Esophagus (tissue), 2 donors: Measurements from ENCODE around the gene AHRR. TPM values are rescaled to one million over a fixed set of nuclear protein-coding genes. Genes with fewer than 3 reads are reported as not detected.

Experiments
- H3K27ac ChIP-seq, 2 donors: one replicate each; pipeline ENCODE4 v1.5.1; 2013; ENCODE audit warnings: low read depth in 2 of 2, mild to moderate bottlenecking in 2 of 2, inconsistent platforms in 1 of 2, low read length in 1 of 2, moderate library complexity in 1 of 2
- H3K27me3 ChIP-seq, 2 donors: one replicate each; pipeline ENCODE4 v1.6.1; 2013; ENCODE audit warnings: low read length in 2 of 2, control low read depth in 1 of 2, mild to moderate bottlenecking in 1 of 2; ENCODE audit not compliant: insufficient read depth in 2 of 2, control insufficient read depth in 1 of 2
- H3K36me3 ChIP-seq, 2 donors: one replicate each; pipeline ENCODE4 v1.6.1; 2013; ENCODE audit warnings: low read length in 1 of 2; ENCODE audit not compliant: control insufficient read depth in 2 of 2, insufficient read depth in 2 of 2
- H3K4me1 ChIP-seq, 2 donors: one replicate each; pipeline ENCODE4 v1.6.1; 2013; ENCODE audit warnings: low read length in 1 of 2; ENCODE audit not compliant: control insufficient read depth in 2 of 2, insufficient read depth in 2 of 2
- H3K4me3 ChIP-seq, 2 donors: one replicate each; pipeline ENCODE4 v1.5.1; 2013; ENCODE audit warnings: low read length in 2 of 2, mild to moderate bottlenecking in 2 of 2, low read depth in 1 of 2, moderate library complexity in 1 of 2
- H3K9me3 ChIP-seq, 2 donors: one replicate each; pipeline ENCODE4 v1.6.1; 2013; ENCODE audit warnings: mild to moderate bottlenecking in 2 of 2, low read depth in 1 of 2, low read length in 1 of 2, moderate library complexity in 1 of 2; ENCODE audit not compliant: control insufficient read depth in 2 of 2, insufficient read depth in 1 of 2
- WGBS, 2 donors: extraction: QIAGEN DNeasy Blood & Tissue Kit; methylation state at CpG; one replicate each; pipeline ENCODE4 v1.1.7; 2013; 5-methylcytosine and 5-hydroxymethylcytosine counted together
- polyA plus RNA-seq, 2 donors: library from polyadenylated mRNA; stranded (reverse); fragments of 200-250 nt; gene quantifications; one replicate each; pipeline ENCODE4 v1.2.3, GENCODE V29; 2013
- donor health status: healthy with polysubstance abuse.
- donor health status: Bipolar disorder and iron deficiency.

Gene AHRR
- polyA plus RNA-seq, 2 donors, result 1.2 to 1.7 TPM

DNA sequence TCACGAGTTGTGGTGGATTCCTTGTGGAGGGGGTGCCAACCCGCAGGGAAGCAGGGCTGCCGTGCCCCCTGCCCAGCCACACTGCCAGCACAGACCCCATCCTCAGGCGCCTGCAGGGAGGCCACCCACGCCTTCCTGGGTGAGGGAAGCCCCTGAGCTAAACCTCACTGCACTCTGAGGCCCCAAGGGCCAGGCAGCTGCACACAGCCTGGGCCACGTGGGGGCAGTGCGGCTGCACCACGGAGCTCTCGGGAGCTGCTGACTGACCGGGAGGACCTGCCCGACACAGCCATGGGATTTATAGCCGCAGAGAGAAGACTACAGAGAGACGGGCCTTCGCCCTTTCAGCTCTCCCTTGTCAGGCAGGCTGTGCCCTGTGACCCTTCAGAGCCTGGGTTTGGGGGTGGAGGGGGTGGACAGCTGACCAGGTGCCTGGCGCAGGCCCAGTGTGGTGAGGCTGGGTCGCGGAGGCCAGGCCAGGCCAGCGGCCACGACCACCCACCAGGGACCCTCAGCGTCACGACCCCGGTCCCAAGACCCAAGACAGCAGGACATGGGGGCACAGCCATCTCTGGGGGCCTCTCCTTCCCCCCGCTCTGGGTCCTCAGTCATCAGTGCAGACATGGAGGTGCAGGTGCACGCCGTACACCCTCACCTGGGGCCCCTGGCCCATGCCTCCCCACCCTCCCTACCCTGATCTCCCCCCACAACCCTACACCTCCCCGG lies 4.3 kb upstream of the AHRR start:
- Histone ChIP-seq H3K9me3 (no peaks in the 10 kb centered on the region), H3K4me1 (peaks cover 5 to 8% of the 10 kb centered on the region in 2 donors), H3K27ac (no peak overlapping the region), H3K27me3 (peaks cover 0 to 5% of the 10 kb centered on the region in 2 donors), H3K36me3 (peaks cover 4 to 36% of the 10 kb centered on the region in 2 donors), H3K4me3 (no peak overlapping the region)
- 57 to 60% methylated on average over 18 to 26 of the region's 26 CpGs for WGBS, 2 donors

DNA sequence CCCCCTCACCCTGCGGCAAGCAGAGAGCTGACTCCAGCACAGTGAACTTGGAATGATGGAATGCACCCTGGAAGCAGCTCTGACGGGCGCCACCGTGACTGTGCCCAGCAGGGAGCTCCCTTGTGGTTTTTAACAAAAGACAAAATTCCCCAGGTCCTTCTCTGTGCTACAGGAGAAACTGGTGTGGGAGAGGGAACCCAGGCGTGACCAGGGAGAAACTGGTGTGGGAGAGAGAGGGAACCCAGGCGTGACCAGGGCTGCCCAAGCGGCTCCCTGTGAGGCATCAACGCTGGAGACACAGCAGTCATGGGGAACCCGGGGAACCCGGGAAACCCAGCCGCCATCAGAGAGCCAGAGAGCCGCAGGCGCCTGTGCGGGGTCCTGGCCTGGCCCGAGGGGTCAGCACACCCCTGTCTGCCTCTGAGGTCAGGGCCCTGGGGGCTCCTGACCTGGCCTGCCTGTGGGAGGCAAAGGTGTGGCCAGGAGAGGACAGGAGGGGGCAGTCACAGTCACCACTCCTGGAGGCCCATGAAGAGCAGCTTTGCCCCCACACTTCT lies 3.1 kb upstream of the AHRR start:
- no peak overlapping the region for H3K27ac ChIP-seq
- no peak overlapping the region for H3K4me3 ChIP-seq
- 25 to 26% methylated on average over 15 of the region's 15 CpGs for WGBS, 2 donors
- H3K9me3 ChIP-seq, result no peaks in the 10 kb centered on the region
- peaks cover 4 to 33% of the 10 kb centered on the region in 2 donors for H3K36me3 ChIP-seq
- peaks cover 0 to 5% of the 10 kb centered on the region in 2 donors for H3K27me3 ChIP-seq
- peaks cover 7 to 8% of the 10 kb centered on the region in 2 donors for H3K4me1 ChIP-seq

DNA sequence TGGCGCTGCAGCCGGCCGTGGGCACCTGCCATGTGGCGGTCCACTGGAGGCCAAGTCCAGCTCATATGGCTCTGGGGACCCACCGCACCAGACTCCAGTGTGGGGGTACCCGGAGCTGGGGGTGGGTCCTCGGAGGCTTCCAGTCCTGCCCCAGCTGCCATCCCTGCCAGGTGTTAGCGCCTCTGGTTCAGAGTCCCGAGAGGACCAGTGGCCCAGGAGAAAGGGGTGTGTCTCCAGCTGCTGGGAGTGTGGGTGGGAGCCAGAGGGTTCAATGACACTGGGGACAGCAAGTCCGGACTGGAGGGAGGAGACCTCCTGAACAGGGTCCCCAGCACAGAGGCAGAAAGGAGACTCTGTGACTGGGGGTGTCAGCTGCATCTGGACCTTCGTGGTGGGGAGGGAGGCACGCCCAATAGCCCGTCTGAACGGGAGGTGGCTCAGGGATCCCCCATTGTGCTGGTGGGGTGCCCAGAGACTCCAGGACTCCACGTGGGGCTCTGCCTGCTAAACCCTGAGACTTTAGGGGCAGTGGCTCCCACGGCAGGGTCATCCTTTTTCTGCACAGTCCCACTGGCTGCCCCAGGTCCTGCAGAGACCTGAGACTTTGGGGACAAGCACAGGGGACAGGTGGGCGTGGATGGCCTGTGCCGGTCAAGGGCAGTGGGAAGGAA lies 2.4 kb upstream of the AHRR start:
- Histone ChIP-seq H3K27me3 (peaks cover 0 to 5% of the 10 kb centered on the region in 2 donors), H3K36me3 (peaks cover 4 to 26% of the 10 kb centered on the region in 2 donors), H3K4me3 (no peak overlapping the region), H3K4me1 (peaks cover 7 to 8% of the 10 kb centered on the region in 2 donors), H3K27ac (no peak overlapping the region), H3K9me3 (no peaks in the 10 kb centered on the region)
- WGBS, 2 donors, result 44 to 45% methylated on average over 18 of the region's 18 CpGs

DNA sequence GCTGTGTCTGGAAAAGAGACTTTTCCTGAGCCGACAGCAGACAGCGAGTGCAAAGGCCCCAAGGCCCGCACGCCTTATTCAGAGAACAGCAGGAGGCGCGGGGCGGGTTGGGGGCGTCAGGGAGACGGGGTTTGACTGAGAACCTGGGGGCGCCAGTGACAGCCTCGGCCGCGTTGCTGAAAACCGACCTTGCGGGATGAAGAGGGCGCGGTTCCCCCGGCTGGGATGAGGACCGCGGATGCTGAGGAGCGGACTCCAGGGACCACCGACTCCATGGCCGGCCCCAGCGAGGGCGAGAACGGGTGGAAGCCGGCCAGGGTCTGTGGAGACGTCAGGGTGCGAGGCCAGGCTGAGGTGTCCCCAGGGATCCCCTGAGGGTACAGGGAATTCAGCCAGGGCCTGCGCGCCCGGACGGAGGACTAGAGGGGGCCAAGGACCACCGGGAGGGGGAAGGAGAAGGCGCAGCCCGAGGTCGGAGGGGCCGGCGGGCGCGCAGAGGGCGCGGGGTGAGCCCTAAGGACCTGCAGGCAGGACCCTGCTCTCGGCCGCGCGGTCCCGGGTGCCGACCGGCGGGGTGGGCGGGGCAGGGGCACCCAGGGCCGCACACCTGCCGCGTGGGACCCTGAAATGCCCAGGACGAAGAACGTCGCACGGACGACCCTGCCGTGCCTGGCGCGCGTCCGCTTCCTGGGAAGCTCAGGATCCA lies 837 bp upstream of the AHRR start:
- Histone ChIP-seq H3K9me3 (no peaks in the 10 kb centered on the region), H3K27me3 (peaks cover 0 to 5% of the 10 kb centered on the region in 2 donors), H3K27ac (no peak overlapping the region), H3K4me3 (peak overlapping the region; percentile 46 to 49), H3K4me1 (peaks cover 7 to 8% of the 10 kb centered on the region in 2 donors), H3K36me3 (peaks cover 4 to 16% of the 10 kb centered on the region in 2 donors)
- WGBS, 2 donors, result 7% methylated on average over 49 to 65 of the region's 65 CpGs

DNA sequence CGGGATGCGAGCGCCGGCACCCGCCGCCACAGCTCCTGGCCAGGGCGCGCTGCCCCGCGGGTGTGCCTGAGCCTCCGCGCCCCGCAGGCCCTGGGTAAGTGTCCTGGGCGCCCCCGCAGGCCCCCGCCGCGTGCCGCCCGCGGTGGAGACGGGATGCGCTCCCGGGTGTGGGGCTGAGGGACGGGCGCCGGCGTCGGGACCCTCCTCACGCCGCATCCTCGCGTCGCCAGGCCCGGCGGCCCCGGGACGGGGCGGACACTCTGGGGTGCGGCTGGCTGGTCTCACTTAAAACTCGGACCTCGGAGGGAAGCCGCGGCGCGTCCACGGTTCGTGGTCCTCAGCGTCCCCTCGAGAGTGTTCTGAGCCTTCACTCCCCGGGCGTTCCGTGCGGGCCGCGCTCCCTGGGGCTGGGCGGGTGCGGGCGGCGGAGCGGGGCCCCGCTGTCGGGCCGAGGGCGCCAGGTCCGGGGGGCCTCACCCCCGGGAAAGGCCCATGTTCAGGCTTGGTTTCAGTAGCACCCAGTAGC lies 275 bp downstream of the AHRR start:
- H3K27me3 ChIP-seq, result peaks cover 0 to 5% of the 10 kb centered on the region in 2 donors
- H3K4me1 ChIP-seq, result peaks cover 7 to 8% of the 10 kb centered on the region in 2 donors
- peak overlapping the region; percentile 46 to 49 for H3K4me3 ChIP-seq
- no peaks in the 10 kb centered on the region for H3K9me3 ChIP-seq
- WGBS, 2 donors, result 1 to 3% methylated on average over 48 to 67 of the region's 67 CpGs
- H3K36me3 ChIP-seq, result peaks cover 0 to 7% of the 10 kb centered on the region in 2 donors
- peak overlapping the region; percentile 47 to 56 for H3K27ac ChIP-seq

DNA sequence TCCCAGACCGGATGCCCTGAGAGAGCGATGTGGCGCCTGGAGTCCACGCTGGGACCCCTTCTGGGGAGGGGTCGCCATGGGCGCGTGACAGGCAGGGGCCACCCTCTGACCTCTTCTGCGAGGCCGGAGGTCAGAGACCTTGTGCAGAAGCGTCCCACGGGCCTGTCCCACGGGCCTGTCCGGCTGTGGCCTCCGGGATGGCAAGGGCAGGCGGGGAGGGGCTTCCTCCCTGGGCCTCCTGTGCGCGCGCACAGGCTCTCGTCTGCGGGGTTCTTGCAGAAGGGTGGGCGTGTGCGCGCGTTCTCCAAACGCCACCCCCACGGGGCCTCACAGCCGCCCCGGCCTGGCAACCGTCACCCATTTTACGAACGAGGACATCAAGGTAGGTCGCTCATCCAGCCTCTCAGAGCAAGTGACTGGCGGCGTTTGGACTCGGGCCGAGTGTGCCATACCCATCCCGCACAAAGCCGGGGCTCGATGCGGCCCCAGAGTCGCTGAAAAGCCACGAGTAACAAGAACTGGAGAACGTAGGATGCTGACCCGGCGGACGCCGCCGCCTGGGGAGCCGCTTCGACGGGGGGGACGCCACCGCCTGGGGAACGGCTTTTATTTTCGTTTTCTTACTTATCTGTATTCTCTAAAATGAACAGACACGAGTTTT lies 897 bp downstream of the AHRR start:
- H3K27ac ChIP-seq, result peak overlapping the region; percentile 47 to 56
- peaks cover 0 to 5% of the 10 kb centered on the region in 2 donors for H3K27me3 ChIP-seq

DNA sequence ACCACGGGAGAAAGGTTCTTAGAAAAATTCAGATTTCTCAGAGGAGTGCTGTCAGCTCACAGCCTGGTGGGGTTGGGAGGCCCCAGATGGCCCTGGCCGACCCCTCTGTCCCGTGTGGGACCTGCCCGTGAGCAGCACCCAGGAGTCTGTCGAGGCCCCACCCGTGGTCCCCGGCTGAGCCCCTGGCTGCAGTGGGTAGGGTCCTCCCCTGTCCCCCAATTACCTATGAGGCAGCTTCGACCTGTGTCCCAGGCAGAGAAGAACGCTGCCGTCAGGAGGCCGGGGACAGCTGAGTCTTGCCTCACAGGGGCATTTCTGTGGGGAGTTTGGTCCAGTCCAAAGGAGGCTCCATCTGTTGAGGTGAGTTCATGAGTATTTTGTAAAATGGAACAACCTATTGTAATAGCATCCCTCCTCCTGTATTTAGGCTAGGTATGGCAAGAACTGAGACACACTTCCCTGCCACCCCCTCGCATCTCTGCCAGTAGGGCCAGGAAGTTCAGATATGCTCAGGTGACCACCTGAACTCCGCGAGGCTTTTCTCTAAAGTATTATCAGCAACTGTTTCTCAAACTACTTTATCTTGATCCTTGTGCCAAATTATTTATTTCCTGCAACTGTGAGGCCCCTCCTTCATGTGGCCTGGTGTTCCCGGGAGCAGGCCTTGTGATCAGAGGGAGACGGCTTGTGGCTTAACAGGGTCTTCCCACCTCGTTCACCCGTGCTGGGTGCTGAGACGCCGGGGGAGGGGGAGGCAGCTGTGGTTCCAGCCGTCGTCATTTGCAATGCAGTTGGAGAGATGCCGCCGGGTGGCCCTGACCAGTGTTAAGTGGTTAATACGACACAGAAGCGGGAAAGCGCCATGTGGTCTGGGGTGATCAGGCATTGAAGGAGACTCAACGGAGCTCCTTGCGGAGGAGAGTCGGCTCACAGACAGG lies 1.7 kb downstream of the AHRR start:
- Histone ChIP-seq H3K27me3 (peaks cover 0 to 5% of the 10 kb centered on the region in 2 donors), H3K4me3 (peak overlapping the region in 1 of 2 donors; percentile 46), H3K9me3 (no peaks in the 10 kb centered on the region), H3K4me1 (peaks cover 7 to 8% of the 10 kb centered on the region in 2 donors), H3K36me3 (no peaks in the 10 kb centered on the region), H3K27ac (no peak overlapping the region)
- WGBS, 2 donors, result 66 to 70% methylated on average over 30 of the region's 30 CpGs

More for the DNA sequence above, 897 bp downstream of the AHRR start:
- peak overlapping the region; percentile 46 to 49 for H3K4me3 ChIP-seq
- peaks cover 0 to under 1% of the 10 kb centered on the region in 2 donors for H3K36me3 ChIP-seq
- no peaks in the 10 kb centered on the region for H3K9me3 ChIP-seq
- H3K4me1 ChIP-seq, result peaks cover 7 to 8% of the 10 kb centered on the region in 2 donors
- WGBS, 2 donors, result 23 to 31% methylated on average over 46 to 56 of the region's 56 CpGs
